ENCODE results near the gene TMEM145. TPM values are rescaled to one million over a fixed set of nuclear protein-coding genes. Genes with fewer than 3 reads are reported as not detected.

TMEM145 gene
- total RNA-seq, 1 donor from 2014 or later: 3.9 TPM

GRCh38 chr19:42325308-42325895, 12.3 kb downstream of the TMEM145 start, which contains the start of gene MEGF8:
Gene MEGF8, plus strand, starts transcription at chr19:42325635. Its CDS starts 609 bp downstream, at chr19:42326244.
- peak; percentile 94 for DNase-seq (ENCODE audit: low spot score)
- H3K27ac Mint-ChIP-seq (ENCODE audit: unreplicated experiment): no peak within 1 kb of the TSS
- no peaks in the 10 kb centered on the region for H3K9me3 Mint-ChIP-seq (ENCODE audit: unreplicated experiment)
- H3K36me3 Mint-ChIP-seq (ENCODE audit: low read depth, unreplicated experiment): peaks cover 11% of the 10 kb centered on the region
- TF ChIP-seq, protein P1, sequence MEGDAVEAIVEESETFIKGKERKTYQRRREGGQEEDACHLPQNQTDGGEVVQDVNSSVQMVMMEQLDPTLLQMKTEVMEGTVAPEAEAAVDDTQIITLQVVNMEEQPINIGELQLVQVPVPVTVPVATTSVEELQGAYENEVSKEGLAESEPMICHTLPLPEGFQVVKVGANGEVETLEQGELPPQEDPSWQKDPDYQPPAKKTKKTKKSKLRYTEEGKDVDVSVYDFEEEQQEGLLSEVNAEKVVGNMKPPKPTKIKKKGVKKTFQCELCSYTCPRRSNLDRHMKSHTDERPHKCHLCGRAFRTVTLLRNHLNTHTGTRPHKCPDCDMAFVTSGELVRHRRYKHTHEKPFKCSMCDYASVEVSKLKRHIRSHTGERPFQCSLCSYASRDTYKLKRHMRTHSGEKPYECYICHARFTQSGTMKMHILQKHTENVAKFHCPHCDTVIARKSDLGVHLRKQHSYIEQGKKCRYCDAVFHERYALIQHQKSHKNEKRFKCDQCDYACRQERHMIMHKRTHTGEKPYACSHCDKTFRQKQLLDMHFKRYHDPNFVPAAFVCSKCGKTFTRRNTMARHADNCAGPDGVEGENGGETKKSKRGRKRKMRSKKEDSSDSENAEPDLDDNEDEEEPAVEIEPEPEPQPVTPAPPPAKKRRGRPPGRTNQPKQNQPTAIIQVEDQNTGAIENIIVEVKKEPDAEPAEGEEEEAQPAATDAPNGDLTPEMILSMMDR (IDR thresholded peaks at IDR 0.05; ENCODE audit: unreplicated experiment): peak; percentile 14
- peaks cover 38% of the 10 kb centered on the region for H3K4me1 Mint-ChIP-seq (ENCODE audit: unreplicated experiment)
- H3K27me3 Mint-ChIP-seq (ENCODE audit: unreplicated experiment): peaks cover 26% of the 10 kb centered on the region
- peak within 1 kb of the TSS; percentile 90 for H3K4me3 Mint-ChIP-seq (ENCODE audit: unreplicated experiment)

- Mint-ChIP-seq H3K27me3 (ENCODE audit: unreplicated experiment) (peaks cover 27% of the 10 kb centered on the region), H3K36me3 (ENCODE audit: low read depth, unreplicated experiment) (peaks cover 15% of the 10 kb centered on the region), H3K9me3 (ENCODE audit: unreplicated experiment) (no peaks in the 10 kb centered on the region), H3K4me3 (ENCODE audit: unreplicated experiment) (peak overlapping the region; percentile 90), H3K27ac (ENCODE audit: unreplicated experiment) (no peak overlapping the region), H3K4me1 (ENCODE audit: unreplicated experiment) (peaks cover 45% of the 10 kb centered on the region)
- TF ChIP-seq, protein P1 (IDR thresholded peaks at IDR 0.05; ENCODE audit: unreplicated experiment): no peak
- DNase-seq (ENCODE audit: low spot score): peak; percentile 39
Observed at GRCh38 chr19:42325896-42326771, 13.0 kb downstream of the TMEM145 start.

DNA sequence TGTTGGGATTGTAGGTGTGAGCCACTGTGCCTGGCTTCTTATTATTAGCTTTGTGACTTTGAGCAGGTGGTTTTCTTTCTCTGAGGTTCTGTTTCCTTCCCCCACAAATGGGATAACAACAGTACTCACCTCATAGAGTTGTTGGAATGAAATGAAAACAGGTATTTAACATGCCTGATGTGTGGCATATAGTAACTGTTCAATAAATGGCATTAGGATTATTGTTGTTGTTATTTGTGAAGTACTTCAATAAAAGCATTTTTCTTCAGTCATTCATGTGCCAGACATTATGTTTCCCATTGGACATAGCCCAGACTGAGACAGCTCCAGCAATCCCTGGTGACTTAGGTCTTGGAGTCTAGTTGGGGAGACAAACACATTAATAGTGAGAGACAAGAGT, 13.9 kb downstream of the TMEM145 start:
- Mint-ChIP-seq H3K36me3 (ENCODE audit: low read depth, unreplicated experiment) (peaks cover 15% of the 10 kb centered on the region), H3K9me3 (ENCODE audit: unreplicated experiment) (no peaks in the 10 kb centered on the region), H3K4me3 (ENCODE audit: unreplicated experiment) (peak overlapping the region; percentile 90), H3K27me3 (ENCODE audit: unreplicated experiment) (peaks cover 27% of the 10 kb centered on the region), H3K4me1 (ENCODE audit: unreplicated experiment) (peaks cover 45% of the 10 kb centered on the region), H3K27ac (ENCODE audit: unreplicated experiment) (peak overlapping the region; percentile 2)
- TF ChIP-seq, protein P1 (IDR thresholded peaks at IDR 0.05; ENCODE audit: unreplicated experiment): no peak
- no peak for DNase-seq (ENCODE audit: low spot score)

DNA sequence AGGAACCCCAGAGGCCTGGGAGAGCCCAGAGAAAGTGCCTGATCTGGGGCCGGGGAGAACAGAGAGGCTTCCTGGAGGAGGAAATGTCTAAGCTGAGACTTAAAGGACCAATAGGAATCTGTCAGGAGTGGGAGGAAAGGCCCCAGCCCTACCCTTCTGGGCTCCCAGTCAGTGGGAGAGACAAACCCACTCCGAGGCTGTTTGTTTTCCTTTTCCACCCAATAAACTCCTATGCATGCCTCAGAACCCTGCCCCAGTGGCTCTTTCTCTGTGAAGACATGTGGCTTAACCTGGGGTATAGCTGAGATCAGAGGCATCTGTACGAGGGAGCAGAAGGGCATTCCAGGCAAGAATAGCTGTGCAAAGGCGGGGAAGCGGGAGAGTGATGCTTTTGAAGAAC, 14.3 kb downstream of the TMEM145 start:
- Mint-ChIP-seq H3K36me3 (ENCODE audit: low read depth, unreplicated experiment) (peaks cover 15% of the 10 kb centered on the region), H3K9me3 (ENCODE audit: unreplicated experiment) (no peaks in the 10 kb centered on the region), H3K4me3 (ENCODE audit: unreplicated experiment) (peak overlapping the region; percentile 90), H3K27ac (ENCODE audit: unreplicated experiment) (no peak overlapping the region), H3K27me3 (ENCODE audit: unreplicated experiment) (peaks cover 27% of the 10 kb centered on the region), H3K4me1 (ENCODE audit: unreplicated experiment) (peaks cover 45% of the 10 kb centered on the region)
- no peak for DNase-seq (ENCODE audit: low spot score)
- TF ChIP-seq, protein P1 (IDR thresholded peaks at IDR 0.05; ENCODE audit: unreplicated experiment): no peak

DNA sequence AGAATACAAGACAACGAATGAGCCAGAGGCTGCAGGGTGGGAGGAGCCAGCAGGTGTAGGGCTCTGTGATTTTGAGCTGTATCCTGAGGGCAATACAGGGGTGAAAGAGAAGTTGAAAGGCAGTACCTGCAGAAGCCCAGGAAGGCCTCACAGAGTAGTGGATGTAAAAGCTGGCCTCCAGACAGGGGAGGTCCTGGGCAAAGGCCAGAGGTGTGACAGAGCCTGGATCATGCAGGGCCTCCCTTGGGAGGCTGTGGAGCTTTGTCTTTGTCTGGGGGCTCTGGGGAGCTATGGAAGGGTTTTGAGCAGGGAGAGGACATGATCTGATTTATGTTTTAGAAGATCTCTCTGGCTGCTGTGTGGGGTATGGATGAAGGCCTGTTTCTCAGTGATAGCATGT, 15.0 kb downstream of the TMEM145 start:
- DNase-seq (ENCODE audit: low spot score): no peak
- H3K4me1 Mint-ChIP-seq (ENCODE audit: unreplicated experiment): peaks cover 46% of the 10 kb centered on the region
- peaks cover 15% of the 10 kb centered on the region for H3K36me3 Mint-ChIP-seq (ENCODE audit: low read depth, unreplicated experiment)
- peaks cover 27% of the 10 kb centered on the region for H3K27me3 Mint-ChIP-seq (ENCODE audit: unreplicated experiment)
- TF ChIP-seq, protein P1 (IDR thresholded peaks at IDR 0.05; ENCODE audit: unreplicated experiment): no peak
- no peaks in the 10 kb centered on the region for H3K9me3 Mint-ChIP-seq (ENCODE audit: unreplicated experiment)
- H3K4me3 Mint-ChIP-seq (ENCODE audit: unreplicated experiment): peak overlapping the region; percentile 26
- no peak overlapping the region for H3K27ac Mint-ChIP-seq (ENCODE audit: unreplicated experiment)

Data from endothelial cell (in vitro differentiated cells).